LNCaP clone FGC (cell line): ENCODE data around the gene OSGIN1.

Source experiments
- DNase-seq: peaks from one replicate; pipeline ENCODE4 v3.0.0-alpha.2; 2011; ENCODE audit warnings: low read depth
- H3K4me3 ChIP-seq: 2 replicates; pipeline ENCODE4 v1.5.1; 2011; ENCODE audit warnings: mild to moderate bottlenecking, low read depth, low read length, control low read depth
- CTCF ChIP-seq: IDR thresholded peaks from 2 replicates; pipeline ENCODE4 v1.5.1; 2012; ENCODE audit warnings: mild to moderate bottlenecking; ENCODE audit not compliant: control insufficient read depth, insufficient read depth; ENCODE audit errors: extremely low read depth

OSGIN1 gene

GRCh38 chr16:83977056-83977815 is 24.2 kb downstream of the OSGIN1 start:
- DNase-seq, result no peak
- no peak for TF ChIP-seq CTCF
- H3K4me3 ChIP-seq, result no peak overlapping the region

GRCh38 chr16:83978401-83978904 is 25.4 kb downstream of the OSGIN1 start:
- no peak for TF ChIP-seq CTCF
- no peak for DNase-seq
- no peak overlapping the region for H3K4me3 ChIP-seq

GRCh38 chr16:83979441-83979840 is 26.4 kb downstream of the OSGIN1 start:
- TF ChIP-seq CTCF, result no peak
- H3K4me3 ChIP-seq, result no peak overlapping the region
- no peak for DNase-seq

- H3K4me3 ChIP-seq, result no peak overlapping the region
- no peak for TF ChIP-seq CTCF
- no peak for DNase-seq
Measured at GRCh38 chr16:83980794-83981193, 27.8 kb downstream of the OSGIN1 start.

GRCh38 chr16:83981799-83982198 is 28.8 kb downstream of the OSGIN1 start:
- H3K4me3 ChIP-seq, result no peak overlapping the region
- DNase-seq, result no peak
- no peak for TF ChIP-seq CTCF

GRCh38 chr16:83983491-83983890 is 30.5 kb downstream of the OSGIN1 start:
- no peak overlapping the region for H3K4me3 ChIP-seq
- DNase-seq, result no peak
- TF ChIP-seq CTCF, result no peak

- no peak for DNase-seq
- no peak for TF ChIP-seq CTCF
- no peak overlapping the region for H3K4me3 ChIP-seq
Measured at GRCh38 chr16:83989300-83989699, 36.3 kb downstream of the OSGIN1 start.
